Spleen (tissue), 7 donors: ENCODE results near the gene SV2C.

Source experiments
- POLR2A ChIP-seq, 3 donors: fragments of 450-650 bp; IDR thresholded peaks; one replicate each; pipeline ENCODE4 v1.5.1; 2017; ENCODE audit warnings: antibody characterized with exemption in 3 of 3, mild to moderate bottlenecking in 1 of 3
- POLR2AphosphoS5 ChIP-seq, 3 donors: sonication (generic); formaldehyde crosslinking; IDR thresholded peaks; one replicate each; pipeline ENCODE4 v1.5.1; 2017; ENCODE audit warnings: antibody characterized with exemption in 3 of 3
- TF ChIP-seq, protein P1 (sequence below), 11 experiments: fragments of 200-600 bp in 7 of 11; fragments of 450-650 bp in 4 of 11; sonication (generic) in 4 of 11; IDR thresholded peaks in 8 of 11; conservative IDR thresholded peaks in 3 of 11; 1 replicate in 7 of 11; 2 replicates in 4 of 11; pipeline versions ENCODE4 v1.4.0 to v1.8.0; 2016 to 2021; ENCODE audit warnings: antibody characterized with exemption in 11 of 11, inconsistent platforms in 4 of 11, mild to moderate bottlenecking in 1 of 11
- donor health status: DM: no; HTN: no; CAD: no; lungs with moderate emphysema.
- donor health status: DM: no; HTN: no; CAD: no.
- donor health status: DM: no; HTN: no; CAD: no.

- TF ChIP-seq, protein P1, sequence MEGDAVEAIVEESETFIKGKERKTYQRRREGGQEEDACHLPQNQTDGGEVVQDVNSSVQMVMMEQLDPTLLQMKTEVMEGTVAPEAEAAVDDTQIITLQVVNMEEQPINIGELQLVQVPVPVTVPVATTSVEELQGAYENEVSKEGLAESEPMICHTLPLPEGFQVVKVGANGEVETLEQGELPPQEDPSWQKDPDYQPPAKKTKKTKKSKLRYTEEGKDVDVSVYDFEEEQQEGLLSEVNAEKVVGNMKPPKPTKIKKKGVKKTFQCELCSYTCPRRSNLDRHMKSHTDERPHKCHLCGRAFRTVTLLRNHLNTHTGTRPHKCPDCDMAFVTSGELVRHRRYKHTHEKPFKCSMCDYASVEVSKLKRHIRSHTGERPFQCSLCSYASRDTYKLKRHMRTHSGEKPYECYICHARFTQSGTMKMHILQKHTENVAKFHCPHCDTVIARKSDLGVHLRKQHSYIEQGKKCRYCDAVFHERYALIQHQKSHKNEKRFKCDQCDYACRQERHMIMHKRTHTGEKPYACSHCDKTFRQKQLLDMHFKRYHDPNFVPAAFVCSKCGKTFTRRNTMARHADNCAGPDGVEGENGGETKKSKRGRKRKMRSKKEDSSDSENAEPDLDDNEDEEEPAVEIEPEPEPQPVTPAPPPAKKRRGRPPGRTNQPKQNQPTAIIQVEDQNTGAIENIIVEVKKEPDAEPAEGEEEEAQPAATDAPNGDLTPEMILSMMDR (IDR thresholded peaks at IDR 0.05 in 8 of 11, conservative IDR thresholded peaks at IDR 0.05 in 3 of 11), result no peak
- no peak for TF ChIP-seq POLR2A (IDR thresholded peaks at IDR 0.05)
- no peak for TF ChIP-seq POLR2AphosphoS5 (IDR thresholded peaks at IDR 0.05)
Observed at GRCh38 chr5:76341651-76342334, 258.6 kb downstream of the SV2C start.
